Astrocyte of the cerebellum (primary cell): ENCODE results near the gene AQP12B.
"Not testable (repeated sequence)": the region's sequence is repeated elsewhere in the genome, so short reads cannot be mapped to it uniquely, and the experiment has no call there.

Experiments used
- DNase-seq: peaks from one replicate; pipeline ENCODE4 v3.0.0-alpha.2; 2011; ENCODE audit warnings: low read depth
- H3K4me3 ChIP-seq: 2 replicates; pipeline ENCODE4 v1.5.1; 2011; ENCODE audit warnings: mild to moderate bottlenecking, low read depth, low read length, moderate library complexity
- CTCF ChIP-seq: IDR thresholded peaks from 2 replicates; pipeline ENCODE4 v1.5.1; 2012; ENCODE audit warnings: low read length, low read depth, moderate library complexity, mild to moderate bottlenecking; ENCODE audit errors: missing control alignments
- in situ Hi-C: cut with HindIII; loops from 2 replicates; pipeline ENCODE4 v1.10.0; 2017; ENCODE audit warnings: low sequenced_read_pairs

The AQP12B gene

GRCh38 chr2:240682431-240683224 lies at the start of gene AQP12B:
Gene AQP12B, minus strand, starts transcription at chr2:240682885. Its CDS starts 48 bp downstream, at chr2:240682837.
- H3K4me3 ChIP-seq, DNase-seq, in situ Hi-C loops: not testable (repeated sequence)

GRCh38 chr2:240732184-240732583 lies 49.5 kb upstream of the AQP12B start:
- no peak for DNase-seq
- H3K4me3 ChIP-seq = no peak overlapping the region
- in situ Hi-C loops = no loop called here
- TF ChIP-seq CTCF = no peak

GRCh38 chr2:240731178-240731545 lies 48.5 kb upstream of the AQP12B start:
- no peak for DNase-seq
- no peak overlapping the region for H3K4me3 ChIP-seq
- in situ Hi-C loops = no loop called here
- TF ChIP-seq CTCF = no peak

GRCh38 chr2:240730501-240731177 lies 48.0 kb upstream of the AQP12B start:
- in situ Hi-C loops = no loop called here
- no peak overlapping the region for H3K4me3 ChIP-seq
- DNase-seq = no peak
- TF ChIP-seq CTCF = no peak

GRCh38 chr2:240728827-240729226 lies 46.1 kb upstream of the AQP12B start:
- in situ Hi-C loops = no loop called here
- no peak overlapping the region for H3K4me3 ChIP-seq
- no peak for TF ChIP-seq CTCF
- no peak for DNase-seq

- in situ Hi-C loops = no loop called here
- no peak for TF ChIP-seq CTCF
- no peak overlapping the region for H3K4me3 ChIP-seq
- no peak for DNase-seq
Measured at GRCh38 chr2:240728361-240728760, 45.7 kb upstream of the AQP12B start.

GRCh38 chr2:240727913-240728312 lies 45.2 kb upstream of the AQP12B start:
- DNase-seq = no peak
- no peak for TF ChIP-seq CTCF
- in situ Hi-C loops = no loop called here
- H3K4me3 ChIP-seq = no peak overlapping the region
